Glomerular visceral epithelial cell (primary cell): ENCODE results near the gene SOHLH1.

Experiments used
- DNase-seq: peaks from one replicate; pipeline ENCODE4 v3.0.0-alpha.2; 2016; ENCODE audit errors: extremely low spot score

Gene SOHLH1

DNA sequence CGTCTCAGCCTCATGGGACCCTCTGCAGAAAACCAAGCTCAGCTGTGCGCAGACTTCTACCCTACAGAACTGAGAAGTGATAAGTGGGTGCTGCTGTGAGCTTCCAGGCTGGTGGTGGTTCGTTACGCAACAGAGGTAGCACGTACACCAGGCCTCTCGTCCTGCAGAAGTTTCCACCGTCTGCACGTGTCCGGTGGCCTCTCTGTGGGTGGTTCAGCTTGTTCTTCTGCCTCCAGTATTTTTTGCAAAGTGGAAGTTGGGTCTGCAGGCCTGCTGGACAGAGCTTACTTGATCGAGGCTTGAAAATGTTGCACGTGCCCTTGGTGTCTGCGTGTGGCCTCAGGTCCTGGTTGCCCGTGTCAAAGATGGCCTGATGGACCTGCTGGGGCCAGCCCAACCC lies 30.2 kb upstream of the SOHLH1 start:
- no peak for DNase-seq

DNA sequence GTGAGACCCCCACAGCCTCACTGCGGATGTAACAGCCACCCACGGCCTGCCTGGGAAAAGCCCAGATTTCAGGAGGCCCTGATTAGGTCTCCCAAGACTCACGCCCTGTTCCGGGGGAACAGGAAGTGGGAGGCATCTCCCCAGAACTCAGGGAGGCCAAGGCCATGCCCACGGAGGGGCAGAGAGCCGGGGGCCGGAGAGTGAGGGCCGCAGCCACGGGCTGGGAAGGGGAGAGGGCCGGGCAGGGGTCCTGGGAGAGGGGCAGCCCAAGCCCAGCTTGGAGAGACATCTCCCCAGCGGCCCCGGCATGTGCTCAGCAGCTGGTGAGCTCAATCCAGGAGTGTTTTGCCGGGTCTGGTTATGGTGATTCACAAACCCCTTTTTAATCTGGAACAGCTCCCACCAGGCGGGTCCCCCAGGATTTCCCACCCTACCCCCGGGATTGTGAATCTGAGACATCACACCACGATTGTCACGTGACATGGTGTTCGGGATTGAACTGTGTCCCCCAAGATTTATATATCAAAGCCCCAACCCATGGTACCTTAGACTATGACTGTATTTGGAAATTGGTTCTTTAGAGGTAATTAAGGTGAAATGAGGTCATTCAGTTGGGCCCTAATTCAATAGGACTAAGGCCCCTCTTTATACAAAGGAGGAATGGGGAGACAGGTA lies 29.3 kb upstream of the SOHLH1 start:
- no peak for DNase-seq

DNA sequence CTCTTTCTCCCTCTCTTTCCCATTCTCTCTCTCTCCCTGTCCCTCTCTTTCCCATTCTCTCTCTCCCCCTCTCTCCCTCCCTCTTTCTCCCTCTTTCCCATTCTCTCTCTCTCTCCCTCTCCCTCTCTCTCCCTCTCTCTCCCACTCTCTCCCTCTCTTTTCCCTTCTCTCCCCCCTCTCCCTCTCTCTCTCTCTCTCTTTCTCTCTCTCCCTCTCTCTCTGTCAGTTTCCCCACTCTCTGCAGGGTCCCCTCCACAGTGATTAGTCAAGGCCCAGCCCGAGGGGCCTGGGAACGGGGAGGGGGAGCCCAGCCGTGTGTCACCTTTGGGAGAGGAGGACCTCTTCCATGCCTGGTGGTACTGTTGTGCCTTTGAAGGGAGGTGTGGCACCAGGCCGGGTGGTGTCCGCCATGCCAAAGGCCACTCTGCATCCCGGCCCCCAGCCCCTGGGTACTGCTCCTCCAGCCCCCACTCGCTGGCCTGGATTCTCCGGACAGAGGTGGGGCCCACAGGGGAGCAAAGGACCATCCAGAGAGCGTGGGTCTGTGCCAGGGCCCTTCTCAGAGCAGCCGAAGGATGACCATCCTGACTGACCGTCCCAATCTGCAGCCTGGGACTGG lies 28.1 kb upstream of the SOHLH1 start:
- DNase-seq = no peak

DNA sequence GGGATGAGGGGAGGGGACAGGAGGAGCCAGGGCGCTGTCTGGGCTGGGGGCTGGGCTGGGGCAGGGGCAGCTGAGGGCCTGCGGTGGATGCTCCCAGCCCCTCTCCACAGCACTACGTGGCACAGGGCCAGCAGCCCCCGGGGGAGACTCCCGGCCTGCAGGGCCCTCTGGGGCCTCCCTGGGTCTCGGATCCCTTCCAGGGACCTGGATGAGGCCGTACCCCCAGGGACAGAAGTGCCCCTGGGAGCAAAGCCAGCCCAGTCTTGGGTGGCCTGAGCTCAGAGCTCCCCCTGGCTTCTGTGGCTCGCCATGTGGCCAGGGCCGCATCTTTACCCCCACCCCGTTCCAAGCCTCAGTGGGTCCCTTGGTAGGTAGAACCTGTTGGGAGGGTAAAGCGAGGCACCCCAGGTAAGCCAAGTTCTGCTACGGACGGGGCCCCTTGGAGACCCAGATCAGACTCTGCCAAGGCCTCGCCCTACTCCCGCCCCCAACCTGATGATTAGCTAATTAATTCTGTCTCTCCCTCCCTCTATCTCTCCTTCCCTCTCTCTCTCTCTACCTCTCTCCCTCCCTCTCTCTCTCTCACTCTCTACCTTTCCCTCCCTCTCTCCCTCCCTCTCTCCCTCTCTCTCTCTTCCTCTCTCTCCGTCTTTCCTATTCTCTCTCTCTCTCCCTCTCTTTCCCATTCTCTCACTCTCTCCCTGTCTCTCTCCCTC lies 27.0 kb upstream of the SOHLH1 start:
- DNase-seq = no peak

DNA sequence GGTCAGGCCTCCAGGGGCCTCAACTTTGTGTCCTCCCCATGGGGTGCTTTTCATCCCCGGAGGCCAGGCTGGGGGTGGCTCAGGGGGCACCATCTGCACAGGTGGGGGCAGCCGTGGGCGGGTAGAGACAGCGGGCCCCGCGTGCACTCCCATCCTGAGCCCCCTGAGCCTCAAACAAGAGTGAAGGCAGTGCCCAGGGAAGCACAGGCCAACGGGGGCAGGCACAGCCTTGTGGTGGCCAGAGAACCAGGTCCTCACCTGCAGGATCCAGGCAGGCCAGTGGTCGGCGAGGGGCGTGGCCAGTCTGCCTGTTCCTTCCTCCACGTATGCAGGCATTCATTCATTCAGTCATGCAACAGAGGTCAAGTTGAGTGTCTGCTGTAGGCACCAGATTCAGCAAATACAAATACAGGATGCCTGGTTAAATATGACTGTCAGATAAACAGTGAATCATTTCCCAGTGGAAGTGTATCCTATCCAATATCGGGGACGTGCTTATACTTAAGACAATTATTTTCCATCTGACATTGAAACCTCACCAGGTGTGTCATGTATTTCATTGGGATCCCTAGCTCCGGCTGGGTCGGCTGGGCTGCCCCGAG lies 25.0 kb upstream of the SOHLH1 start:
- DNase-seq = no peak

DNA sequence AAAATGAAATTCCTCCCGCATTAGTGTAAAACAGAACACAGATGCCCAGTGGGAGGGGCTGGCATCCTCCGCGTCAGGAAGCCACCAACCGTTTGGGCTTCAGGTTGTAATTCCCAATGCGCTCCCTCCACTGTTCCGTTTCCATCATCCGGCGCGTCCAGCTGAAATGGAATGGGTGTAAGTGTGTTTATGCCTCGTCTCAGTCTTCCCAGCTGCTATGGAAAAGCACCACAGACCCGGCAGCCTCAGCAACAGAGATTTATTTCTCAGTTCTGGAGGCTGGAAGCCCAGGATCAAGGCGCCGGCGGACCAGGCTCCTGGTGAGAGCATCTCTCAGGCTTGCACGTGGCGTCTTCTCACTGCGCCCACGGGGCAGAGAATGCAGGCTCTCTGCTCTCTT lies 23.1 kb upstream of the SOHLH1 start:
- no peak for DNase-seq

DNA sequence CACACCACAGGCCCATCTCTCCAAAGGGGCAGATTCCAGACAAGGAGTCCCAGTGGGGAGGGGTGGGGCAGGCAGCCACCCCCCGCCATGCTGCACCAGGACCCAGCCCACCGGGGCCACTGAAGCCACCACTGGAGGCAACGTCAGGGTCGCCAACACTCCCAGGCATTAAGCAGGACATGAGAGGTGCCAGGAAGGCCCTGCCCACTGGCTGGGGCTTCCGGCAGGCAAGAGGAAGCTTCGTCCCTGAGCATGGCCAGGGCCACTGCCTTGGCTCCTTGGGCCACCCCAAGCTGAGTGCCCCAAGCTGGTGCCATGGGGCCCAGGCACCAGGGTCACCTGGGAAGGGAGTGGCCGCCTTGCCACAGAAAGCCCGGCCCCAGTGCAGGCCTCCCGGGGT lies 20.2 kb upstream of the SOHLH1 start:
- DNase-seq = no peak

DNA sequence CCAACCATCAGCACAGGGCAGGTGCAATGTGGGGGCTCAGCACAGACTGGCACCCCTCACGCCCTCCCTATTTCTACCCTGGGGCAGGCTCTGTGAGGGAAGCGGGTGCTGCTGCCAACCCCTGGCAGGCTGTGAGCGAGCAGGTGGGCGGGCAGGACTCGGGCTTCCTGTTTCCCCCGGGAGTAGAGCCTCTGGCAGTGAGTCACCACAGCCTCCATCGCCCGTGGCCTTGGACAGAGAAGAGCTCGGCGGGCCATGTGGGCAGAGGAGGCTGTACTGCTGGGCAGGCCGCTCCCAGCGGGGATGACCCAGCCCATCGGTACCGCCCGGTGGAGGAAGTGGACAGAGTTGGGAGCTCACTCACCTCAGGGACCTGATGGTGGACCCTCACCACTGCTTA lies 19.3 kb upstream of the SOHLH1 start:
- DNase-seq = peak; percentile 28

DNA sequence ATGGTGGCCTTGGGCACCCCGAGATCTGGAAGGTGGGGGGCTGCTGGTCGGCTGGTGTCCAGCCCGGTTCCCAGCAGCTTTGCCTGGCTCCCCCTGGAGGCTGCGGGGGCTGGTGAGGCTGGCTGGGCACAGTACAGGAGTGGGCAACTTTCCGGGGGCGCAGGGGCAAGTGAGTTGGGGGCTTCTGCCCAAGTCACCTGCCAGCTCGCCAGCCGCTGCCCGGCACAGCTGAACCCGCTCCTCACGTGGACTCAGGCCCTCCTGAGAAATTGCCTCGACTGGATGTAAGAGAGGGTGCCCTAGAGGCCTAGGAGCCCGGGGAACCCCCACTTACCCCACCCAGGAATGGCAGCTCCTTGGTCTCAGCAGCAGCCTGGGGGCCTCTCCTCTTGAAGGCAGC lies 18.1 kb upstream of the SOHLH1 start:
- DNase-seq = no peak

DNA sequence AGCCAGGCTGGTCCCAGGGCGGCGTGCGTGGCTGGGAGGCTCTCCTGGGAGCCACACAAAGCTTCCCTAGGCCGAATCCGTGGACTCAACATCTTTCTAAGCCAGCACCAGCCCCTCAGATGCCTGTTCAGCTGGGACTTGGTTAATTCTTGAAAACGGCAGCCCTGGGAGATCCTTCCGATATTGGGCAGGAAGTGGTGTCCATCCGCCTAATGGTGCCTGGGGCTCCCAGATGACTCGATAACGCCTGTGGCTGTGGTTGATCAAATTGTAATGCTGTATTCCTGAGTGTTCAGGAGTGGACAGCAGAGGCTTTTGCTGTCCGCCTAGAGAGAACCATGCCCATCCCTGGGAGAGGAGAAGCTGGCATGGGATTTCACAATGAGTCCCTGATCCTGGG lies 16.8 kb upstream of the SOHLH1 start:
- DNase-seq = no peak

DNA sequence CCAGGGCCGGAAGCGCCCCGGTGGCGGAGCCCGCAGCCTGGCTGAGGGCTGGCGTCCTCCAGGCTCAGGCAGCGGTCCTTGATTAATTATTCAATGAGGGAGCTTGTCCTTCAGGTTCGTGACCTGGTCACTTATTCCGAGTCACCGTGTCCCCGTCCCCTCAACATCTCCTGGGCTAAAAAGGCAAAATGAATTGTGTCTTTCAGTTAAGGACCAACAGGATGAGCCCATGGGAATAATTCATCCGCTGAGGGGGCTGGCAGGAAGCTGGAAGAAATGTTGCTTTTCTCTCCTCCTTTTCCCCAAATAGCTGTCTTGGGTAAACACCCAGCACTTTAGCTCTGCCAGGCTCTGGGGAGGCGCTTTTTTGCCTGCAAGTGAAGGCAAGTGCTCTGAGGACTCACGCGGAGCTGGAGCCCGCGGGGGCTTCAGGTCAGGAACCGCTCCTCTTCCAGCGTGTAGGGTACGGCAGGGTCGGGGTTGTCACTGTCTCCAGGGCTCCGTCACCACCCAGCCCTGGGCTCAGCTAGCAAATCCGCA lies 15.8 kb upstream of the SOHLH1 start:
- DNase-seq = no peak

DNA sequence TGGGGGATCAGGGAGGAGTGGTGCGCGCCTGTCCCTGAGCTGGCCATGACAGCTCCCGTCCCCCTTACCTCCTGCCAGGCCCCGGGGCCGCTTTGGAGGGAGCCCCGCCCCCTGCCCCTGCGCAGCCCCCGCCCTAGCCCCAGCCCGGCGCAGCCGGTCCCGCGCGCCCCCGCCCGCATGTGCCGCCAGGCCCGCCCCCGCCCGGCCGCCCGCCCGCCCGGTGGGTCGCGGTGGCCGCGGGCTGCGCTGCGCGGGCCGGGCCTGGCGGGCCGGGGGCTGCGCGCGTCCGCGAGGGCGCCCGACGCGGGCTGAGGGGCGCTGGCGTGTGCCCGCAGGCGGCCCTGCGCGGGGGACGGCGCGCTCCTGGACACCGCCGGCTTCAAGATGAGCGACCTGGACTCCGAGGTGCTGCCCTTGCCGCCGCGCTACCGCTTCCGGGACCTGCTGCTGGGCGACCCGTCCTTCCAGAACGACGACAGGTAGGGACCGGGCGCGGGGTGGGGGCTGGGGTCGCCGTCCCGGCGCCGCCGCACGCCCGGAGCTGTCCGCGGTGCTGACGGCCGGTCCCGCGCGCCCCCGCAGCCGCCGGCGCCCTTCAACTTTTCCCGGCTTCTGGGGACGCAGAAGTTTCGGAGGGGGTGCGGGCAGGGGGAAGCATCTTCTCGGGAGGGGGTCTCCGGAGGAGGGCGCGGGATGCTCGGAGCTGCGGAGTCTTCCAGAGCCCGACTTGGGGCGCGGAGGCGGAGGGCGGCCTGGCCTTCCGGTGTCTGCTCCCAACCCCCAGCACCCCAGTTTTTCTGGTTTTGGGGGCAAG lies 15.2 kb upstream of the SOHLH1 start:
- no peak for DNase-seq

DNA sequence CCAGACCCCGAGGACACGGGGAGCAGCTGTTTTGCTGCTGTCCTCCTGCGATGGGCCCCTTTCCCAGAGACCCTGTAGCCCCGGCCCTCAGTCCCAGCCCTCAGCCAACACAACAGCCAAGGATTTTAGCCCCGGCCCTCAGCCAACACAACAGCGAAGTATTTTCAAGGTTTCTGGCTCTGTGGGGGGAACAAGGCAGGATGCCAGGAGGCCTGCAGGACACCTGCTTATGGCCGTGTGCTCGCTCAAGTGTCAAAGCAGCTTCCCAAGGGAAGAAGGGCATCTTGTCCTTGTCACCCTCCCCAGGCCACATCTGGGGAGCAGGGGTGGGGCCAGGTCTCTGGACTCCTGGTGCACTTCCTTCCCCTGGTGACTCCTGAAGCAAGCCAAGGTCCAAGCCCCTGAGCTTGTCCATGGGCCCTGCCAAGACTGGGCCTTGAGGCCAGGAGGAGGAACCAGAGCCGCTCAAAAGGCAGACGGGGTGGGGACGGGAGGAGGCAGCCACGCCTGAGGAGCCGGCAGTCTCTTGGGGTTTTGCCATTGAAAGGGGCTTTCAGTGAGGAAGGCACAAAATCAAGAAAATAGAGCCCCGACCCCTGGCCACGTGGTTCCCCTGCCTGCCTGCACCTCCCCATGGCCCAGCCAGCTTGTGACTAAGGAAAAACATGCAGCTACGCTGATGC lies 13.5 kb upstream of the SOHLH1 start:
- DNase-seq = no peak

DNA sequence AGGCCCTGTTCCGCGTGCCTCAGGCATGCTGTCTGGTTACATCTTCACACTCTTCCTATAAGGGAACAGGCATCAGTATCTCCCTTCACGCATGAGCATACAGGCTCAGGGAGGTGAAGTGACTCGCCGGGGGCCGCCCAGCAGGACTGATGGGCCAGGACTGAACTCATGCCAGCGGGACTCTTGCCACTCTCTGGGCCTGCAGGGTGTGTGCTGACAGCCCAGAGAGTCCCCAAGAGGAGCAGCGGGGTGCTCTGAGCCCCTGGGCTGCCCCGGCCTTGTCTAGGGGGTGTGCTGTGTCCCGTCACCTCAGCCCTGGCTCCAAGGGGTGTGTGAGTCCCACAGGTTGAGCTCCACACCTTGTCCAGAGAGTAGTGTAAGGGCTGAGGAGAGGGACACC lies 12.6 kb upstream of the SOHLH1 start:
- DNase-seq = no peak

DNA sequence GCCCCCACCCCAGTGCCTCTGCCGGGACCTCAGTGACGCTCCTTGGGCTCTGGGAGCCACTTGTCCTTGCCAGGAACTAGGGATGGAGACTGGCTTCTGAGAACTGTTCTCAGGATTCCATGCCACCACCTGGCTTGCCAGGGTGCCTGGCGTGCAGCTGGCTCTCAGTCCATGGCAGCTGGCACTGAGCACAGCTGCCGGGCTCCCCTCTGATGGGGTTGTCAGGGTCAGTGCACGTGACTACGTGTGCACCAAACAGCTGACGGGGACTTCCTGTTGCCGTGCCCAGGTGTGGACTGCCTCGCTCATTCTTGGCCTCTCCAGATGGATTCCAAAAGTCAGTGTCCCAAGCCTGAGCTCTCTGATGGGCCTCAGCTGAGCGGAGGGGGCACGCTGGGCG lies 12.1 kb upstream of the SOHLH1 start:
- no peak for DNase-seq

DNA sequence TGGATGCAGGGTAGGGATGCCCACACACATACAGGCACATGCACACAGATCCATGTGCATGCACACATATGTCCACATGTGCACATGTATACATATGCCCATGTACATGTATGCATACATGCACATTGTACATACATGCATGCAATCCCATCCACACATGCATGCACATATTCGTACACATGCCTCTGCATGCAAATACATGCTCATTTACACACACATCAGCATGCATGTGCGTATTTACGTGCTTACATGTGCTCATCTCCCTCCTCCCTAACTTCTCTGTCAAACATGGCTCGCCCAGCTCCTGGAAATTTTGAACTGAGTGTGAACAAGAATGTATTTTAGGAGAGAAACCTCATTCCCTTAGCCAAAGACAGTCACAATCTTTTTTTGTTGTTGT lies 8.9 kb upstream of the SOHLH1 start:
- DNase-seq = no peak

DNA sequence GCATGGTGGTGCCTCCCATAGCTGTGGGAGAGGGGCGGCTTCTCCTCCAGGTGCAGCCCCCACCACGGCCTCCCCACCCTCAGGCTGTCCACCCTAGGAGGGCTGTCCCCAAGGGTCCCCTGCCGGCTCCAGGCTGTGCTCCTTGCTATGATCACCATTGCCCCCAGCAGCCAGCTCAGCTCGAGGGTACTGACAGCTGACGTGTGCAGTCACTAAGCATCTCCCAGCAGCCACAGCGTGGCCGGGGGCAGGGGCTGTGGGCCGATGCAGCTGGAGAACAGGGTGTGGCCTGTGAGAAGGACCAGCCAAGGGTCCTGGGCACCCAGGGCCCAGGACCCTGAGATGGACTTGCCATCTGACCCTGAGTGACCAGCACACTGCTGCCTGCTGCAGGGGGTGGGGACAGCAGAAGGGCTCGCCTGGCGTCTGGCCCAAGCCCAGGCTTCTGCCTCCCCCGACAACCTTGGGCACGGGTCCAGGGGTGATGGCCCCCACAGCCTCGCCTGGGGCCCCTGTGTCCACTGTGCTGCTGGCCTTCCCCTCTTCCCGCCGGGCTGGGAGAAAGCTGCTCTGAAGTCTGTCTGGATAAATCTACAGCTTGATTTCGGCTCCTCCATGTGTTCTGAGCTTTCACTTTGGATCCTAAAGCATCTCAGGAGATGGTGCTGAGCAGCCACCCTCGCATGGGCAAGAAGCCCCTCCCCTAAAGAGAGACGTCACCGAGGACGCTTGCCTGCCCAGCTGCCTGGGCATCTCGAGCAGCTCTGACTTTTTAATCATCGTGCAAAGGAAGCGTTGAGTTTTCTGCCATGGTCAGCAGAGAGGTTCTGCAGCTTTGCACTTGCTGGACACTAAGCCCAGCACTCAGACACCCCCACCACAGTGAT lies 8.2 kb upstream of the SOHLH1 start:
- DNase-seq = no peak

DNA sequence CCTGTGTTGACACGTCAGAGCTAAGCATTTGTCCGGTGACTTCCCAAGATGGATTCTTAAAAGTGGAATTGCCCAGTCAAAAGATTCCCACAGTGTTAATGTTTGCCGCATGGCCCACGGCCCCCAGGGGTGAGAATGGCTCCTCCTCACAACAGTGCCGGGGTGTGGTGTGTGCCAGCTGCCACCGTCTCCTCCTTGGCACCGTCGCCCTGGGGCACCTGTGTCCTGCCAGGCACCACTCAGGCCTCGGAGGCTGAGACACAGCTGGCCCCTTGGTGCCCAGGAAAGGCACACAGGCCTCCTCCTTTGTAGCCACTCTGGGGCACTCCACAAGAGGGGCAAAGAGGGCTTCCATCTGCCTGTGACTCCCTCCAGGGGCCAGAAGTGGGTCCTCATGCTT lies 7.0 kb upstream of the SOHLH1 start:
- DNase-seq = no peak

DNA sequence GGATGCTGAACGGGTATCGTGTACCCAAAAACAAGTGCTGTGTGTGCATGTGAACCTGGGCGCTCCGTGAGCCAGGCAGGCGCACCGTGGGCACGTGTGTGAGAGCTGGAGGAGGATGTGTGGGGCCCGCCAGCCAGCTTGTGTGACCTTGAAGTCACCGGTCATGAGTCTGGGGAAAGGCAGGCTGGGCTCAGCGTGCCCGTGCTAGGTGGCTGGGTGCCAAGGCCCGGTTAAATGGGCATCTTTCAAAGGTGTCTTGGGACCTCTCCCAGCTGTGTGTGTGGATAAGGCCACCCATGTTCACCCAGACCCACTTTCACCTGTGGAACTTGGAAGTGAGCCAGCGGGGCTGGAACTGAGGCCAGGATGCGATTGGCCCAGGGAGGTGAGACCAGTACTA lies 6.1 kb upstream of the SOHLH1 start:
- no peak for DNase-seq

DNA sequence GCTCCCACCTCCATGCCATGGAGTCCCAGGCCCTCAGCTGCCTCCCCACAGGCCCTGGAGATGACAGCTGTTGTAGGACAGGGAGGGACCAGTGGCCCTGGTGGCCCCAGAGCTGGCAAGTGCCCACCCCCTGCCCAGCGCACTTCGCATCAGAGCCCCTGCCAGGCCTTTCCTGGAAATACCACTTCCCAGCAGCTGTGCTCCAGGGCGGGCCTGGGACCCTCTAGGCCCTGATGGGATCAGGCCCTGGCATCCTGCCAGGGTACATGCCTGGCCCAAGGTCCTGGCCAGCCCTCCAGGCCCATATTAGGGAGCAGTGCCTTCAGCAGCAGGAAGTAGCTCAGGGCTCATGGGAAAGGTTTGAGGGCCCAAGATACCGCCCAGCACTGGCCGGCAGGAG lies 5.2 kb upstream of the SOHLH1 start:
- no peak for DNase-seq
